HCT116 (cell line): ENCODE results near the gene GPR17. TPM values are rescaled to one million over a fixed set of nuclear protein-coding genes. Genes with fewer than 3 reads are reported as not detected.

Experiments used
- ATAC-seq: fragments of 200-7000 bp; cut with Tn5 transposase; 2 replicates; pipeline ENCODE4 v1.9.1; 2020; ENCODE audit warnings: mild to moderate bottlenecking, moderate library complexity
- BruUV-seq: library from RNA; stranded (reverse); fragments of 400-500 nt; replicated peaks from 2 replicates; lab custom pipeline; 2021; lab: Mats Ljungman, UMichigan
- CTCF ChIA-PET: fragments of 300-600 bp; sonication (Branson Sonifier 250); formaldehyde crosslinking; loops from one replicate; lab custom pipeline; 2021; ENCODE audit warnings: antibody characterized with exemption; lab: Charles Lee
- POLR2A ChIA-PET: fragments of 300-600, 350-600 bp; sonication (Branson Sonifier 250); formaldehyde crosslinking; loops from one replicate; lab custom pipeline; 2021; ENCODE audit warnings: antibody characterized with exemption; lab: Charles Lee
- RAD21 ChIA-PET, 2 experiments: fragments of 300-600 bp; sonication (Branson Sonifier 250); formaldehyde crosslinking; loops; one replicate each; lab custom pipeline; 2023; ENCODE audit warnings: low total read pairs in 2 of 2; ENCODE audit not compliant: uncharacterized antibody in 2 of 2, unreplicated experiment in 2 of 2, low non-redundant PET in 1 of 2; lab: Charles Lee
- DNase-seq: peaks from one replicate; pipeline ENCODE4 v3.0.0-alpha.2; 2010; ENCODE audit warnings: low read depth, low spot score
- H2AFZ ChIP-seq: fragments of 200-600 bp; shearing (Covaris generic), sonication (generic); 2 replicates; pipeline ENCODE4 v1.6.1; 2017; ENCODE audit warnings: low read depth, mixed run types, mixed read lengths, antibody characterized with exemption, low read length; ENCODE audit not compliant: poor library complexity, severe bottlenecking
- H3K27ac ChIP-seq: 2 replicates; pipeline ENCODE4 v1.5.1; 2012; ENCODE audit warnings: low read depth, low read length
- H3K27me3 ChIP-seq: fragments of 200-600 bp; sonication (generic); 2 replicates; pipeline ENCODE4 v1.6.1; 2016; ENCODE audit warnings: mixed run types, low read length, mixed read lengths; ENCODE audit not compliant: insufficient read depth
- H3K36me3 ChIP-seq, 2 experiments: fragments of 200-500 bp in 1 of 2; fragments of 200-600 bp in 1 of 2; sonication (Bioruptor generic) in 1 of 2; sonication (generic) in 1 of 2; 2 replicates each; pipeline versions ENCODE4 v1.5.1 to v1.6.1; 2014 to 2016; ENCODE audit warnings: low read length in 2 of 2, inconsistent platforms in 1 of 2, mixed read lengths in 1 of 2, mixed run types in 1 of 2; ENCODE audit not compliant: insufficient read depth in 2 of 2, control insufficient read depth in 1 of 2
- H3K4me1 ChIP-seq, 2 experiments: fragments of 200-600 bp in 1 of 2; sonication (generic) in 1 of 2; 2 replicates each; pipeline versions ENCODE4 v1.5.1 to v1.6.1; 2012 to 2017; ENCODE audit warnings: low read length in 2 of 2, inconsistent platforms in 1 of 2, mild to moderate bottlenecking in 1 of 2, mixed read lengths in 1 of 2, mixed run types in 1 of 2, moderate library complexity in 1 of 2; ENCODE audit not compliant: insufficient read depth in 2 of 2, control insufficient read depth in 1 of 2
- H3K4me2 ChIP-seq: fragments of 200-600 bp; sonication (generic); 2 replicates; pipeline ENCODE4 v1.6.1; 2017; ENCODE audit warnings: mixed run types, low read length, mixed read lengths
- H3K4me3 ChIP-seq, 2 experiments: fragments of 200-600 bp in 1 of 2; sonication (generic) in 1 of 2; replicated peaks in 1 of 2; 2 replicates each; pipeline ENCODE4 v1.5.1; 2011 to 2016; ENCODE audit warnings: low read length in 2 of 2, control low read depth in 1 of 2, low read depth in 1 of 2, mild to moderate bottlenecking in 1 of 2, mixed read lengths in 1 of 2, mixed run types in 1 of 2
- H3K79me2 ChIP-seq: fragments of 200-600 bp; sonication (generic); 2 replicates; pipeline ENCODE4 v1.6.1; 2017; ENCODE audit warnings: mild to moderate bottlenecking, mixed run types, low read length, moderate library complexity, mixed read lengths; ENCODE audit not compliant: insufficient read depth
- H3K9ac ChIP-seq: fragments of 200-600 bp; sonication (generic); 2 replicates; pipeline ENCODE4 v1.6.1; 2016; ENCODE audit warnings: low read length, mixed read lengths
- H3K9me2 ChIP-seq: fragments of 200-600 bp; sonication (generic), shearing (Covaris generic); 2 replicates; pipeline ENCODE4 v1.6.1; 2017; ENCODE audit warnings: mixed run types, mild to moderate bottlenecking, moderate library complexity; ENCODE audit not compliant: insufficient read depth
- H3K9me3 ChIP-seq, 2 experiments: fragments of 200-500 bp in 1 of 2; fragments of 200-600 bp in 1 of 2; sonication (Bioruptor generic) in 1 of 2; sonication (generic) in 1 of 2; 2 replicates each; pipeline ENCODE4 v1.6.1; 2014 to 2017; ENCODE audit warnings: low read length in 2 of 2, mixed read lengths in 2 of 2, inconsistent platforms in 1 of 2, low read depth in 1 of 2, mild to moderate bottlenecking in 1 of 2, mixed run types in 1 of 2, moderate library complexity in 1 of 2; ENCODE audit not compliant: control insufficient read depth in 1 of 2, insufficient read depth in 1 of 2
- H4K20me1 ChIP-seq: fragments of 200-600 bp; sonication (generic), shearing (Covaris generic); 2 replicates; pipeline ENCODE4 v1.6.1; 2017; ENCODE audit warnings: mixed run types, mild to moderate bottlenecking, moderate library complexity; ENCODE audit not compliant: insufficient read depth
- CEBPB ChIP-seq: IDR thresholded peaks from 2 replicates; pipeline ENCODE4 v1.6.1; 2012; ENCODE audit warnings: low read depth
- EGR1 ChIP-seq: IDR thresholded peaks from 2 replicates; pipeline ENCODE4 v1.6.1; 2012; ENCODE audit warnings: low read depth
- ELF1 ChIP-seq: IDR thresholded peaks from 2 replicates; pipeline ENCODE4 v1.6.1; 2012; ENCODE audit warnings: low read depth, borderline replicate concordance
- EZH2 ChIP-seq: fragments of 200-600 bp; sonication (generic); IDR thresholded peaks from 2 replicates; pipeline ENCODE4 v1.6.1; 2017; ENCODE audit warnings: antibody characterized with exemption, mixed run types
- EZH2phosphoT487 ChIP-seq: fragments of 200-600 bp; IDR thresholded peaks from 2 replicates; pipeline ENCODE4 v1.6.1; 2018; ENCODE audit warnings: antibody characterized with exemption, borderline replicate concordance
- FOSL1 ChIP-seq: IDR thresholded peaks from 2 replicates; pipeline ENCODE4 v1.6.1; 2012; ENCODE audit warnings: low read depth
- JUND ChIP-seq: IDR thresholded peaks from 2 replicates; pipeline ENCODE4 v1.6.1; 2012
- POLR2A ChIP-seq: IDR thresholded peaks from 2 replicates; pipeline ENCODE4 v1.7.0; 2011; ENCODE audit warnings: borderline replicate concordance; ENCODE audit not compliant: insufficient read depth, insufficient read length; ENCODE audit errors: extremely low read depth
- POLR2AphosphoS5 ChIP-seq: IDR thresholded peaks from 2 replicates; pipeline ENCODE4 v1.6.1; 2011; ENCODE audit warnings: mild to moderate bottlenecking, low read depth, low read length, moderate library complexity
- RAD21 ChIP-seq: IDR thresholded peaks from 2 replicates; pipeline ENCODE4 v1.6.1; 2012; ENCODE audit warnings: low read depth, mild to moderate bottlenecking
- SRF ChIP-seq: IDR thresholded peaks from 2 replicates; pipeline ENCODE4 v1.6.1; 2012; ENCODE audit warnings: low read depth
- YY1 ChIP-seq: IDR thresholded peaks from 2 replicates; pipeline ENCODE4 v1.6.1; 2011; ENCODE audit warnings: low read length, low read depth, moderate library complexity, mild to moderate bottlenecking; ENCODE audit not compliant: insufficient replicate concordance; ENCODE audit errors: extremely low read depth
- ZFX ChIP-seq: fragments of 450-650 bp; IDR thresholded peaks from 2 replicates; pipeline ENCODE4 v1.6.1; 2017
- ZNF274 ChIP-seq: fragments of 200-500 bp; sonication (Bioruptor generic); IDR thresholded peaks from 2 replicates; pipeline ENCODE4 v1.6.1; 2014; ENCODE audit warnings: mild to moderate bottlenecking, low read depth, low read length, inconsistent platforms
- intact Hi-C: fragments of 100-400 bp; cut with micrococcal nuclease; formaldehyde crosslinking; loops from 2 replicates; pipeline ENCODE4 v1.10.0; 2022
- total RNA-seq: library from RNA; stranded (reverse); gene quantifications from one replicate; pipeline ENCODE4 v1.2.1, GENCODE V29; 2021; ENCODE audit not compliant: unreplicated experiment
- TF ChIP-seq, protein P1 (sequence below): IDR thresholded peaks from 2 replicates; pipeline ENCODE4 v1.6.1; 2012
- TF ChIP-seq, protein P2 (sequence below): IDR thresholded peaks from 2 replicates; pipeline ENCODE4 v1.6.1; 2012
- TF ChIP-seq, protein P3 (sequence below): IDR thresholded peaks from 2 replicates; pipeline ENCODE4 v1.6.1; 2012; ENCODE audit warnings: low read depth
- TF ChIP-seq, protein P4 (sequence below): IDR thresholded peaks from 2 replicates; pipeline ENCODE4 v1.6.1; 2011; ENCODE audit warnings: mild to moderate bottlenecking, low read length, moderate library complexity; ENCODE audit not compliant: insufficient replicate concordance; ENCODE audit errors: extremely low read depth
- TF ChIP-seq, protein P5 (sequence below), 3 experiments: fragments of 200-600 bp in 1 of 3; sonication (generic) in 1 of 3; IDR thresholded peaks in 2 of 3; conservative IDR thresholded peaks in 1 of 3; 2 replicates each; pipeline ENCODE4 v1.5.1; 2012 to 2017; ENCODE audit warnings: low read depth in 2 of 3, low read length in 2 of 3, antibody characterized with exemption in 1 of 3, borderline replicate concordance in 1 of 3, control low read depth in 1 of 3, mild to moderate bottlenecking in 1 of 3, mixed read lengths in 1 of 3, mixed run types in 1 of 3, moderate library complexity in 1 of 3; ENCODE audit not compliant: insufficient read depth in 1 of 3

Gene GPR17
- total RNA-seq, 1 experiment from 2014 or later = not detected

DNA sequence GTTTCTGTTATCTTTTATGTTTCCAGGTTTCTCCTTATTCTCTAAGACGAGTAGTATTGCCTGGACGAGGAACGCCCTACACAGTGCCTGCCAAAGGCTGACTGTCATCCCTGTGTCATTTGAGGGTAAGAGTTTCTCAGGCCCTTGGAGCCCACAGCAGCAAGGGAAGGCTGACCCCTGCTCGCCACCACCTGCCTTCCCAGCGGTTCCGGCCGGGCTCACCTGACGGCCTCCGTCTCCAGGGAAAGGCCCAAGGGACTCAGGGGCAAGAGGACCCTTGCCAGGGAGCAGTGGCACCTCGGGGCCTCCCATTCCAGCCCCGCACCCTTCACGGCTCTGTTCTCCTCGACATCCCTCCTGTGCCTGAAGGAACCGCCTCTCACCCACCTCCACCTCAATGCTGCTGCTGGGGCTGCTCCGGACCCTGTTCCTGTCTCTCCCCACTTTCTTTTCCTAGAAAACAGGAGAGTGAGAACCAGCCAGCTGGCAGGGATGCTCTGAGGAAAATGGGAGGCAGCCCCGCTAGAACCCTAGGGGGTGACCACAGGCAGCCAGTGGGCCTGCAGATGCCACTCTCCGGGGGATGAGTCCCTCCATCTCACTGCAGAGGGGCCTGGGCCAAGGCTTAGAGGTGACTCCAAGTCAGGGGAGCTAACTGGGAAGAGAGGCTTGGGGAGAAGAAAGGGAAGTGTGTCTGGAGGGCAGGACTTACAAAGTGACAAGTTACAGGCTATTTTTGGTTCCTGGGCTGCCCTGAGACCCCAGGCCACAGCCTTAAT is 27.5 kb downstream of the GPR17 start:
- peaks cover 0 to 15% of the 10 kb centered on the region in 2 experiments; a peak in 2 of 4 replicates for H3K4me1 ChIP-seq
- no peaks in the 10 kb centered on the region for H3K9me3 ChIP-seq
- BruUV-seq = no TSS peak
- H2AFZ ChIP-seq = no peak overlapping the region
- no peak overlapping the region for H3K27ac ChIP-seq
- ChIA-PET POLR2A (no interaction called here), RAD21 (no interaction called here), CTCF (interaction anchor here (1.3 kb wide), 1 partner anchor 24 kb away, joined by 3 read pairs; no protein-coding TSS in a partner anchor)
- H3K4me3 ChIP-seq = no peak overlapping the region
- H3K27me3 ChIP-seq = peaks cover 7% of the 10 kb centered on the region; the same call in 1 of the 2 replicates
- H3K79me2 ChIP-seq = no peaks in the 10 kb centered on the region
- no peaks in the 10 kb centered on the region for H4K20me1 ChIP-seq
- no peaks in the 10 kb centered on the region for H3K36me3 ChIP-seq
- DNase-seq (no peak), ATAC-seq (no peak)
- TF ChIP-seq, protein P1, sequence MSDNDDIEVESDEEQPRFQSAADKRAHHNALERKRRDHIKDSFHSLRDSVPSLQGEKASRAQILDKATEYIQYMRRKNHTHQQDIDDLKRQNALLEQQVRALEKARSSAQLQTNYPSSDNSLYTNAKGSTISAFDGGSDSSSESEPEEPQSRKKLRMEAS = no peak
- TF ChIP-seq ZFX (no peak), RAD21 (no peak), FOSL1 (no peak), CEBPB (no peak), POLR2AphosphoS5 (no peak), JUND (no peak), EGR1 (no peak), POLR2A (no peak), EZH2 (no peak), ELF1 (no peak), ZNF274 (no peak), YY1 (no peak), SRF (no peak), EZH2phosphoT487 (no peak)
- TF ChIP-seq, protein P2, sequence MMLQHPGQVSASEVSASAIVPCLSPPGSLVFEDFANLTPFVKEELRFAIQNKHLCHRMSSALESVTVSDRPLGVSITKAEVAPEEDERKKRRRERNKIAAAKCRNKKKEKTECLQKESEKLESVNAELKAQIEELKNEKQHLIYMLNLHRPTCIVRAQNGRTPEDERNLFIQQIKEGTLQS = no peak
- TF ChIP-seq, protein P3, sequence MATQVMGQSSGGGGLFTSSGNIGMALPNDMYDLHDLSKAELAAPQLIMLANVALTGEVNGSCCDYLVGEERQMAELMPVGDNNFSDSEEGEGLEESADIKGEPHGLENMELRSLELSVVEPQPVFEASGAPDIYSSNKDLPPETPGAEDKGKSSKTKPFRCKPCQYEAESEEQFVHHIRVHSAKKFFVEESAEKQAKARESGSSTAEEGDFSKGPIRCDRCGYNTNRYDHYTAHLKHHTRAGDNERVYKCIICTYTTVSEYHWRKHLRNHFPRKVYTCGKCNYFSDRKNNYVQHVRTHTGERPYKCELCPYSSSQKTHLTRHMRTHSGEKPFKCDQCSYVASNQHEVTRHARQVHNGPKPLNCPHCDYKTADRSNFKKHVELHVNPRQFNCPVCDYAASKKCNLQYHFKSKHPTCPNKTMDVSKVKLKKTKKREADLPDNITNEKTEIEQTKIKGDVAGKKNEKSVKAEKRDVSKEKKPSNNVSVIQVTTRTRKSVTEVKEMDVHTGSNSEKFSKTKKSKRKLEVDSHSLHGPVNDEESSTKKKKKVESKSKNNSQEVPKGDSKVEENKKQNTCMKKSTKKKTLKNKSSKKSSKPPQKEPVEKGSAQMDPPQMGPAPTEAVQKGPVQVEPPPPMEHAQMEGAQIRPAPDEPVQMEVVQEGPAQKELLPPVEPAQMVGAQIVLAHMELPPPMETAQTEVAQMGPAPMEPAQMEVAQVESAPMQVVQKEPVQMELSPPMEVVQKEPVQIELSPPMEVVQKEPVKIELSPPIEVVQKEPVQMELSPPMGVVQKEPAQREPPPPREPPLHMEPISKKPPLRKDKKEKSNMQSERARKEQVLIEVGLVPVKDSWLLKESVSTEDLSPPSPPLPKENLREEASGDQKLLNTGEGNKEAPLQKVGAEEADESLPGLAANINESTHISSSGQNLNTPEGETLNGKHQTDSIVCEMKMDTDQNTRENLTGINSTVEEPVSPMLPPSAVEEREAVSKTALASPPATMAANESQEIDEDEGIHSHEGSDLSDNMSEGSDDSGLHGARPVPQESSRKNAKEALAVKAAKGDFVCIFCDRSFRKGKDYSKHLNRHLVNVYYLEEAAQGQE = no peak
- TF ChIP-seq, protein P4, sequence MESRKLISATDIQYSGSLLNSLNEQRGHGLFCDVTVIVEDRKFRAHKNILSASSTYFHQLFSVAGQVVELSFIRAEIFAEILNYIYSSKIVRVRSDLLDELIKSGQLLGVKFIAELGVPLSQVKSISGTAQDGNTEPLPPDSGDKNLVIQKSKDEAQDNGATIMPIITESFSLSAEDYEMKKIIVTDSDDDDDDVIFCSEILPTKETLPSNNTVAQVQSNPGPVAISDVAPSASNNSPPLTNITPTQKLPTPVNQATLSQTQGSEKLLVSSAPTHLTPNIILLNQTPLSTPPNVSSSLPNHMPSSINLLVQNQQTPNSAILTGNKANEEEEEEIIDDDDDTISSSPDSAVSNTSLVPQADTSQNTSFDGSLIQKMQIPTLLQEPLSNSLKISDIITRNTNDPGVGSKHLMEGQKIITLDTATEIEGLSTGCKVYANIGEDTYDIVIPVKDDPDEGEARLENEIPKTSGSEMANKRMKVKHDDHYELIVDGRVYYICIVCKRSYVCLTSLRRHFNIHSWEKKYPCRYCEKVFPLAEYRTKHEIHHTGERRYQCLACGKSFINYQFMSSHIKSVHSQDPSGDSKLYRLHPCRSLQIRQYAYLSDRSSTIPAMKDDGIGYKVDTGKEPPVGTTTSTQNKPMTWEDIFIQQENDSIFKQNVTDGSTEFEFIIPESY = no peak
- TF ChIP-seq, protein P5, sequence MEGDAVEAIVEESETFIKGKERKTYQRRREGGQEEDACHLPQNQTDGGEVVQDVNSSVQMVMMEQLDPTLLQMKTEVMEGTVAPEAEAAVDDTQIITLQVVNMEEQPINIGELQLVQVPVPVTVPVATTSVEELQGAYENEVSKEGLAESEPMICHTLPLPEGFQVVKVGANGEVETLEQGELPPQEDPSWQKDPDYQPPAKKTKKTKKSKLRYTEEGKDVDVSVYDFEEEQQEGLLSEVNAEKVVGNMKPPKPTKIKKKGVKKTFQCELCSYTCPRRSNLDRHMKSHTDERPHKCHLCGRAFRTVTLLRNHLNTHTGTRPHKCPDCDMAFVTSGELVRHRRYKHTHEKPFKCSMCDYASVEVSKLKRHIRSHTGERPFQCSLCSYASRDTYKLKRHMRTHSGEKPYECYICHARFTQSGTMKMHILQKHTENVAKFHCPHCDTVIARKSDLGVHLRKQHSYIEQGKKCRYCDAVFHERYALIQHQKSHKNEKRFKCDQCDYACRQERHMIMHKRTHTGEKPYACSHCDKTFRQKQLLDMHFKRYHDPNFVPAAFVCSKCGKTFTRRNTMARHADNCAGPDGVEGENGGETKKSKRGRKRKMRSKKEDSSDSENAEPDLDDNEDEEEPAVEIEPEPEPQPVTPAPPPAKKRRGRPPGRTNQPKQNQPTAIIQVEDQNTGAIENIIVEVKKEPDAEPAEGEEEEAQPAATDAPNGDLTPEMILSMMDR (IDR thresholded peaks at IDR 0.05 in 2 of 3, conservative IDR thresholded peaks at IDR 0.05 in 1 of 3; ENCODE audit: borderline replicate concordance in 1 of 3, insufficient read depth in 1 of 3, low read depth in 2 of 3, low read length in 2 of 3) = no peak
- H3K4me2 ChIP-seq = no peak overlapping the region
- intact Hi-C loops = loop anchor here (10.0 kb wide), 1 partner anchor 479 kb away; no protein-coding TSS in a partner anchor
- no peak overlapping the region for H3K9ac ChIP-seq
- H3K9me2 ChIP-seq = no peaks in the 10 kb centered on the region
